Transverse colon (tissue), 1 donor: ENCODE measurements around the gene BHLHE23.

Source experiments
- EP300 ChIP-seq: sonication (generic); formaldehyde crosslinking; IDR thresholded peaks from one replicate; pipeline ENCODE4 v1.6.1; 2017; ENCODE audit warnings: antibody characterized with exemption, low read depth
- POLR2A ChIP-seq: fragments of 450-650 bp; IDR thresholded peaks from one replicate; pipeline ENCODE4 v1.6.1; 2016; ENCODE audit warnings: antibody characterized with exemption, mild to moderate bottlenecking, moderate library complexity

DNA sequence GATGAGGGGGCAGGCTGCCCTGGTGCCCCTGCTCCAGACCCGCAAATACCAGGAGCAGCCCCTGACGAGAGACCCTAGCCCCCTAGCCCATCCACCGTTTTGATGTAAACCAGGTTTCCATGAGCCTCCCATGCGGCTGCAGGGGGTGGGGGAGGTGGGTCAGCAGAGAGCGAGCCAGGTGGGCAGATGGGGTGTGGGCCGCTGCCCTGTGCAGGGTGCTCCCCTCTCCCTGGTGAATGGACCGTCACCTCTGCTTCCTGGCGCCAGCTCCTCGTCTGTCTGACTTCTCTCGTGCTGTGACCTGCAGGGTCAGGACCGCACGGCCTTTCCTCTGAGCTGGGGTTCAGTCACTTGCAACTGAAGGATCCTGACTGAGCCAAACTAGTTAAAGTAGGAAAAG, 15.7 kb upstream of the BHLHE23 start:
- TF ChIP-seq POLR2A (no peak), EP300 (no peak)
